Measurements from ENCODE around the gene SLC44A1.

DNA sequence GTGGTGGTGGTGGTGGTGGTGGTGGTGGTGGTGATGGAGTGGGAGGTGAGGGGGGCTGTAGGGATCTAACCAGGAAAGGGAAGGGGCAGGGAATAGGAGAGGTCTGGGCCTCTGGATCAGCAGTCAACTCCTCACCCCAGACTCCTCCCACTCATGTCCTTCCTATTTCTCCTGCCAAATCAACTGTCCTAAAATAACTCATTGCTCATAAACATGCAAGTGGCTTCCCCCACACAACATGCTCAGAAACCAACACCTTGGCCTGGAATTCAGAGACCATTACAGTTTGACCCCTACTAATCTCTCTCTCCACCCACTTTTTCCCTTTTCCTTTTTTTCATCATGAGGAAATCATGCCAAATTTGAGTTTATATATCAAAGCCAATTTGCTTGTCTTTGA is 195.0 kb downstream of the SLC44A1 start:
- TF ChIP-seq POLR2A (IDR thresholded peaks at IDR 0.05; ENCODE audit: low read depth, low read length) (no peak), IRF4 (IDR thresholded peaks at IDR 0.05; ENCODE audit: low read depth, low read length) (no peak), POLR2AphosphoS5 (IDR thresholded peaks at IDR 0.05; ENCODE audit: low read length) (no peak), NR2C2 (IDR thresholded peaks at IDR 0.05; ENCODE audit: borderline replicate concordance, control insufficient read depth, insufficient read length, low read depth) (no peak), MXI1 (IDR thresholded peaks at IDR 0.05; ENCODE audit: low read depth, low read length) (no peak), NFIC (IDR thresholded peaks at IDR 0.05; ENCODE audit: low read depth, low read length) (no peak), ZNF24 (IDR thresholded peaks at IDR 0.05) (no peak), CREB1 (IDR thresholded peaks at IDR 0.05; ENCODE audit: low read depth) (no peak), TCF7 (IDR thresholded peaks at IDR 0.05; ENCODE audit: borderline replicate concordance) (no peak), FOXM1 (IDR thresholded peaks at IDR 0.05; ENCODE audit: low read depth, low read length) (no peak)
- TF ChIP-seq, protein P1, sequence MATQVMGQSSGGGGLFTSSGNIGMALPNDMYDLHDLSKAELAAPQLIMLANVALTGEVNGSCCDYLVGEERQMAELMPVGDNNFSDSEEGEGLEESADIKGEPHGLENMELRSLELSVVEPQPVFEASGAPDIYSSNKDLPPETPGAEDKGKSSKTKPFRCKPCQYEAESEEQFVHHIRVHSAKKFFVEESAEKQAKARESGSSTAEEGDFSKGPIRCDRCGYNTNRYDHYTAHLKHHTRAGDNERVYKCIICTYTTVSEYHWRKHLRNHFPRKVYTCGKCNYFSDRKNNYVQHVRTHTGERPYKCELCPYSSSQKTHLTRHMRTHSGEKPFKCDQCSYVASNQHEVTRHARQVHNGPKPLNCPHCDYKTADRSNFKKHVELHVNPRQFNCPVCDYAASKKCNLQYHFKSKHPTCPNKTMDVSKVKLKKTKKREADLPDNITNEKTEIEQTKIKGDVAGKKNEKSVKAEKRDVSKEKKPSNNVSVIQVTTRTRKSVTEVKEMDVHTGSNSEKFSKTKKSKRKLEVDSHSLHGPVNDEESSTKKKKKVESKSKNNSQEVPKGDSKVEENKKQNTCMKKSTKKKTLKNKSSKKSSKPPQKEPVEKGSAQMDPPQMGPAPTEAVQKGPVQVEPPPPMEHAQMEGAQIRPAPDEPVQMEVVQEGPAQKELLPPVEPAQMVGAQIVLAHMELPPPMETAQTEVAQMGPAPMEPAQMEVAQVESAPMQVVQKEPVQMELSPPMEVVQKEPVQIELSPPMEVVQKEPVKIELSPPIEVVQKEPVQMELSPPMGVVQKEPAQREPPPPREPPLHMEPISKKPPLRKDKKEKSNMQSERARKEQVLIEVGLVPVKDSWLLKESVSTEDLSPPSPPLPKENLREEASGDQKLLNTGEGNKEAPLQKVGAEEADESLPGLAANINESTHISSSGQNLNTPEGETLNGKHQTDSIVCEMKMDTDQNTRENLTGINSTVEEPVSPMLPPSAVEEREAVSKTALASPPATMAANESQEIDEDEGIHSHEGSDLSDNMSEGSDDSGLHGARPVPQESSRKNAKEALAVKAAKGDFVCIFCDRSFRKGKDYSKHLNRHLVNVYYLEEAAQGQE (IDR thresholded peaks at IDR 0.05; ENCODE audit: low read depth, low read length): no peak
- TF ChIP-seq, protein P2, sequence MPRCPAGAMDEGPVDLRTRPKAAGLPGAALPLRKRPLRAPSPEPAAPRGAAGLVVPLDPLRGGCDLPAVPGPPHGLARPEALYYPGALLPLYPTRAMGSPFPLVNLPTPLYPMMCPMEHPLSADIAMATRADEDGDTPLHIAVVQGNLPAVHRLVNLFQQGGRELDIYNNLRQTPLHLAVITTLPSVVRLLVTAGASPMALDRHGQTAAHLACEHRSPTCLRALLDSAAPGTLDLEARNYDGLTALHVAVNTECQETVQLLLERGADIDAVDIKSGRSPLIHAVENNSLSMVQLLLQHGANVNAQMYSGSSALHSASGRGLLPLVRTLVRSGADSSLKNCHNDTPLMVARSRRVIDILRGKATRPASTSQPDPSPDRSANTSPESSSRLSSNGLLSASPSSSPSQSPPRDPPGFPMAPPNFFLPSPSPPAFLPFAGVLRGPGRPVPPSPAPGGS (IDR thresholded peaks at IDR 0.05; ENCODE audit: borderline replicate concordance, insufficient read depth, low read depth, low read length, poor library complexity, severe bottlenecking): no peak
- TF ChIP-seq, protein P3, sequence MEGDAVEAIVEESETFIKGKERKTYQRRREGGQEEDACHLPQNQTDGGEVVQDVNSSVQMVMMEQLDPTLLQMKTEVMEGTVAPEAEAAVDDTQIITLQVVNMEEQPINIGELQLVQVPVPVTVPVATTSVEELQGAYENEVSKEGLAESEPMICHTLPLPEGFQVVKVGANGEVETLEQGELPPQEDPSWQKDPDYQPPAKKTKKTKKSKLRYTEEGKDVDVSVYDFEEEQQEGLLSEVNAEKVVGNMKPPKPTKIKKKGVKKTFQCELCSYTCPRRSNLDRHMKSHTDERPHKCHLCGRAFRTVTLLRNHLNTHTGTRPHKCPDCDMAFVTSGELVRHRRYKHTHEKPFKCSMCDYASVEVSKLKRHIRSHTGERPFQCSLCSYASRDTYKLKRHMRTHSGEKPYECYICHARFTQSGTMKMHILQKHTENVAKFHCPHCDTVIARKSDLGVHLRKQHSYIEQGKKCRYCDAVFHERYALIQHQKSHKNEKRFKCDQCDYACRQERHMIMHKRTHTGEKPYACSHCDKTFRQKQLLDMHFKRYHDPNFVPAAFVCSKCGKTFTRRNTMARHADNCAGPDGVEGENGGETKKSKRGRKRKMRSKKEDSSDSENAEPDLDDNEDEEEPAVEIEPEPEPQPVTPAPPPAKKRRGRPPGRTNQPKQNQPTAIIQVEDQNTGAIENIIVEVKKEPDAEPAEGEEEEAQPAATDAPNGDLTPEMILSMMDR (IDR thresholded peaks at IDR 0.05 in 2 of 3, conservative IDR thresholded peaks at IDR 0.05 in 1 of 3; ENCODE audit: control insufficient read depth in 2 of 3, extremely low read depth in 1 of 3, insufficient read depth in 1 of 3, low read depth in 3 of 3, low read length in 3 of 3): no peak
- TF ChIP-seq, protein P4, sequence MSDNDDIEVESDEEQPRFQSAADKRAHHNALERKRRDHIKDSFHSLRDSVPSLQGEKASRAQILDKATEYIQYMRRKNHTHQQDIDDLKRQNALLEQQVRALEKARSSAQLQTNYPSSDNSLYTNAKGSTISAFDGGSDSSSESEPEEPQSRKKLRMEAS (IDR thresholded peaks at IDR 0.05; ENCODE audit: low read depth, low read length): no peak

Measured in GM12878 (cell line).